NCI-H2171 treated with DMSO at 0.1 percent for 48 hours (cell line): ENCODE data around the gene JAG2.

Experiments
- DNase-seq: peaks from one replicate; lab custom pipeline; 2025; lab: John Stamatoyannopoulos, UW

Gene JAG2

GRCh38 chr14:105168496-105168978 lies at the start of gene JAG2:
Gene JAG2 (minus strand): TSS chr14:105168776. CDS start chr14:105168420, 356 bp downstream.
- DNase-seq = peak; percentile 73

DNA sequence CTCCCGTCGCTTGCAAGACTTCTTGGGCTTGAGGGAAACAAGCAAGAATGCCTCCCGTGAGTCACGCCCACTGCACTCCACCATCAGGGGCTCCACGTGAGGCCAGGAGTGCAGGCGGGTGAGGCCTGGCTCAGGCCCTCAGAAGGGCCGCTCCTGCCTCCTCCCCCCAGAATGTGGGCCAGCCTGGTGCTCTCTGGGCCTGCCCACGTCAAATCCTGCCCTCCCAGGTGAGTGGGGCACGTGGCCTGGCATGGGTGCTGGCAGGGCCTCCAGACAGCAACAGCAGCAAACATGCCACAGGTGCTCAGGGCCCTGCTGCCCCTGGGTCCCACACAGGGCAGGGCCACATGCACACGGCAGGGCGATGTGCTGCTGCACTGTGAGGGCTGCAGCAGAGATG lies 49.2 kb upstream of the JAG2 start:
- DNase-seq = no peak

DNA sequence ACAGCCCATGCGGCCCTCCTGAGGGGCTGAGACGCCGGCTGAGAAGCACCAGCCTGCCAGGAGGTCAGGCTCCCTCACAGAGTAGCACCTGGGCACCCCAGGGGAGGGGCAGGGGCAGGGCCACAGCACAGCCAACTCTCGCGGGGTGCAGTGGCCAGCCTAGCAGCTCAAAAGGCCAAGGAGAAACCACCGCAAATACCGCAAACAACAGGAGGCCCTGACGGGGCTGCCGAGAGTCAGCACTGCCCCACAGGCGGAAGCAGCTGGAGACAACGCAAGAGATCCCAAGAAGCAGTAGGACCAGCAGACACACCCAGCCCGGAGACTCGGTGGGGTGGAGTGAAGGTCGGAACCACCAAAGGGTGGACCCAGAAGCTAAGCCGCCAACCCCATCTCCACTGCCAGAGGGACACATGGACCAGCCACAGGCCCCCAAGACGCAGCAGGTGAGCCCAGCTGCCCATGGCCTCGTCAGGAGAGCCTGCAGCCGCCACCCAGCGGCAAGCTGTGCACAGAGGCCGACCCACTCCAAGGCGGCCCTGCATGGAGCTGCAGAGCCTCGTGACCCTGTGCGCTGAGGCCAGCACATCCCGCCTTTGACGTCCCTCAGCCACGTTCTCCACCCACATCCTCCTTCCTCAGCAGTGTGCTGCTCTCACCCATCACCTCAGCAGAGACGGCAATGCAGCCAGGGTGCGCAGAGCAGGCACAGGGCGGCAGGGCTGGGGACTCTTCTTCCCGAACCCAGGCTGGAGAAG lies 48.1 kb upstream of the JAG2 start:
- DNase-seq = no peak

- no peak for DNase-seq
Measured at GRCh38 chr14:105215602-105216001, 47.0 kb upstream of the JAG2 start.

- DNase-seq = no peak
Measured at GRCh38 chr14:105214324-105214915, 45.8 kb upstream of the JAG2 start.

DNA sequence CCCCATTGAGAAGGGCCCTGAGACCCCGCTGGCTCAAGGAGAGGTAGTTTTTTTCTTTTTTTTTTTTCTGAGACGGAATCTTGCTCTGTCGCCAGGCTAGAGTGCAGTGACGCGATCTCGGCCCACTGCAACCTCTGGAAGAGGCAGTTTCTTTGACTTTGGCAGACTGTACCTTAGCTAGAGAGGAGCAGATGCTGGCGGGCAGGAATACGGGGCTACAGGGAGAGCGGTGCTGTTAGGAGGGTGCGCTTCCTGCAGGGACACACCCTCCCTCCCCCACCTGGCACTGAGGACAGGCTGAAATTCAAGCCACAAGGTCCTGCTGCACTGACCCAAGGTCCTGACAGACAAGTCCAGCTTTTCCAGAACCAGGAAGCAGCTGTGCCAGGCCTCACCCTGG lies 44.8 kb upstream of the JAG2 start:
- DNase-seq = peak; percentile 36

DNA sequence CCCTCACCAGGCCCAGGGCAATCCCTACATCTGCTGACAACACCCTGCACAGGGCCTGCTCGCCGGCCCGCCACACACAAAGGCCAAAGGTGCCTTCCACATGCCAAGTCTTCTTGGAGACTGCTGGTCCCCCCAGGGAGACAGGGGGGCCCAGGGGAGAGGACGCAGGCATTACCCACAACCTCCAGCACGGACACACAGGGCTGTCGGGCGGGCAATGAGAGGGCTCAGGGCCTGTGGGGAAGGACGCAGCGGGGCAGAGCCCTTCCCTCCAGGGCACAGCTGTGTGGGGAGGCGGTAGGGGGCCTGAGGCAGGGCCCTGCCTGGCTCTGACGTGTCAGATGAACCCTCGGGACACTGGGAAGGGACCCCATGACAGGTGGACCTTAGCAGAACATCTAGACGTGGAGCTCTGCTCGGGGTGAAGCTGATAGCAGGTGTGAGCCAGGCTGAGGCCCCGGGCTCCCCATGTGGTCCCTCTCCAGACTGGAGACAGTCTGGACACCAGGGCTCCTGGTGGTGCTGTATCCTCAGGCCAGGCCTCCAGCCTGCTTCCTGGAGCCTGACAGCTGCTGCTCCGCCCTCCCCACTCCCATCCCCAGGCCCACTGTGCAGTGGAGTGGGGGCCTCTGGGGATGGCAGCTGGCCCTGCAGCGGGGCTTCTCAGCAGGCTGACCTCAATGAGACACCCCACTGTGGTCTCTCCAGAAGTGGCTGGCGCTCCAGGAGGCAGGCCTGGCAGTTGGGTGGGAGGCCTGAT lies 44.1 kb upstream of the JAG2 start:
- DNase-seq = peak; percentile 31

GRCh38 chr14:105211758-105212089 lies 43.1 kb upstream of the JAG2 start:
- DNase-seq = no peak

DNA sequence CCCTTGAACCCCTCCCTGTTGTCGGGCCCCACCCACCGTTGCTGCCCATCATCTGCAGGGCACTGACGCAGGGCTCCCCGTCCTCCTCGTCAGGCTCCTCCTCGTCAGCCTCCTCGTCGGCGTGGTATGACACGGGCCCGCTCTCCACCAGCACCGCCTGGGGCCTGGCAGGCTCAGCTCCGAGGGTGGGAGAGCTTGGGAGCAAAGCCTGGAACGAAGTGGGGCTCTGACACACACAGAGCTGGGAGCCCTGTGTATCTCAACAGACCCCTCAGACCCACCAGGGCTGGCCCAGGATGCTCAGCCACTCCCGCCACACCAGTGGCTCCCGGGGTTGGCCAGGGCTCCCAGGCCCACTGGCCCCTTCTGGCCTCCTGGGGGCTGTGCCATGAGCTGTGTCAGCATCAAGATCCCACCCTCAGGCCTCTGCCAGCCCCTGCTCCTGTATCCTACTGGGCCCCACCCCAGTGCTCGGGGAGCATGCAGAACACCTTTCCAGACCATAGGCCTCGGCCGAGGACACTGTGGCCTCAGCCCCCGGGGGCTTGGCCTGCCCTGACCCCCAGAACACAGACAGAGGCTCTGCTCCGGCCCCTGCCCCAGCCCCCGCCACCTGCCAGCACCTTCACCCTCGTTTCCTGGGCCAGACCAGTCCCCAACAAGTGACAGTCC lies 42.6 kb upstream of the JAG2 start:
- DNase-seq = no peak

- DNase-seq = no peak
Measured at GRCh38 chr14:105210266-105211025, 41.9 kb upstream of the JAG2 start.

DNA sequence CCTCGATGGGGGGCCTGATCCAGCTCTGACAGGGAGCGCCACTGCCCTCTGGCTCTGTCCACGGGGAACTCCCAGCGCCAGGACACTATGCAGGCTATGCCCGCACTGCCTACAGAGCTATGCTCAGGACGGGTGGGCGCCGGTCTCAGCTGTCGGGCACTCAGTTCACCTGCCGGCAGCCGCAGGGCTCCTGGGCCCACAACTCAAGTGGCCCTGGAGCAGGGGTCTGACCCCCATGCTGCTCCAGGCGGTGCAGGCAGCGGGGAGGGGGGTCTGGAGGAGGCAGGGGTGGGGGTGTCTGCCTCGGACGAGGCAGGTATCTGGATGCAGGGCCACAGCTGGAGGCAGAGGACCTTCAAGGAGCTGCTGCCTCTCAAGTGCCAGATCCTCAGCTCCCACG lies 41.1 kb upstream of the JAG2 start:
- DNase-seq = no peak

GRCh38 chr14:105209091-105209490 lies 40.5 kb upstream of the JAG2 start:
- no peak for DNase-seq

- no peak for DNase-seq
Measured at GRCh38 chr14:105208738-105209075, 40.1 kb upstream of the JAG2 start.

GRCh38 chr14:105207996-105208737 lies 39.6 kb upstream of the JAG2 start:
- no peak for DNase-seq

DNA sequence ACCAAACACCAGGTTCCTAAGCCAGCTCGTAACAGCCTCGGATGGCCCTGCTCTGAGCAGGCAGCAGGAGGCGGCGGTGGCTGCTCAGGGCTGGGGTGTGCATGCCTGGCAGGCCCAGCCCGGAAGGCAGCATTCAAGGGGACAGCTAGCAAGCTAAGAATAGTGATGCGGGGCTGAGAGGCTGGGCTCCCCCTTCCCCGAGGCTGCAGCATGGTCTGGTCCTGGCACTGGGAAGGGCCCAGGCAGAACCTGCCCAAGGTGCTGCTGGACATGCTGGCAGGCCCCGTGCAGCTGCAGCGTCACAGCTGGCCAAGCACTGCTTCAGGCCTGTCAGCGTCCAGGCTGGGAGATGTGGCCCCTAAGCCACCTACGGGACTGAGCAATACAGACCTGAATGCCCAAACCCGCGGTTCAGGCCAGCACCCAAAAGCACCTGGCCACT lies 38.9 kb upstream of the JAG2 start:
- DNase-seq = no peak

DNA sequence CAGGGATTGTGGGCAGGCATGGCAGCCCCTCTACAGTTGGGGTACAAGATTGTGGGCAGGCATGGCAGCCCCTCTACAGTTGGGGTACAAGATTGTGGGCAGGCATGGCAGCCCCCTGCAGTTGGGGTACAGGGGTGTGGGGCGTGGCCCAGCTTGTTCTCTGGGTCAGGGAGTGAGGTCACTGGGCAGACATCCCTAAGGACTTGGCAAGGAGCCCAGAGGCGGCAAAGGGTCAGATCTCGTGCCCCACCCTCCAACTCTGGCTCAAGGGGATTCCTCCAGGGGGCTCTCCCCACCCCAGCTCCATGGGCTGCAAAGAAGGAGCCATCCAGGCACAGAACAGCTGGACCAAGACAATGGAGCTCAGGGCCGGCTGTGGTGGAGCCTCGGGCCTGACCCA lies 38.3 kb upstream of the JAG2 start:
- DNase-seq = no peak

- no peak for DNase-seq
Measured at GRCh38 chr14:105205673-105206208, 37.2 kb upstream of the JAG2 start.

- DNase-seq = no peak
Measured at GRCh38 chr14:105204931-105205672, 36.5 kb upstream of the JAG2 start.

DNA sequence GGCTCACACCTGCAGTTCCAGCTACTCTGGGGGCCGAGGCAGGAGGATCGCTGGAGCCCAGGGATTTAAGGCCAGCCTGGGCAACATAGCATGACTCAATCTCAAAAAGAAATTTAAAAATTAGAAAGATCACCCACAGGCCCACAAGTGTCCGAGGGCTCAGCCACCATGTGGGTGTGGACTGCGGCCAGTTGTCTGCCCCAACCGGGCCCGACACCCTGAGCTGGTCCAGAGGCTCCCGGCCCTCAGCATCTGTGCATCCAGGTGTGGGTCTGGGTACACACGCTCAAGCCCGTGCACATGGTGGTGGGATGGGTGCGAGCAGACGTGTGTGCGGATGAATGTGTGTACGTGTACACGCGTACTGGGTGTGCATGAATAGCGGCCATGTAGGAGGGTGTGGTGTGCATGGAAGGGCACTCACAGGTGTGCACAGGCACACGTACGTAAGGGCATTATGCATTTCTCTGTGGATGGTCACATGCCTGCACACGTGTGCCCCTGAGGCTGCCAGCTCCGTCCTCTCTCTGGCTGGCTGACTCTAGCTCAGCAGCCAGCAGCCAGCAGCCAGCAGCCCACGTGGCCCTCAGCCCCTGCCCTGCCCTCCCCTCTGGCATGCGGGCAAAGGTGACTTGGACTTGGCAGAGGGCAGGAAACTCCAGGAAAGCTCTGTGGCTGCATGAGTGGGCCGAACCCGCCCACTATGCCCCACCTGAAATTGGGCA lies 35.8 kb upstream of the JAG2 start:
- no peak for DNase-seq
